ENCODE measurements around the gene DENND1B.

DNA sequence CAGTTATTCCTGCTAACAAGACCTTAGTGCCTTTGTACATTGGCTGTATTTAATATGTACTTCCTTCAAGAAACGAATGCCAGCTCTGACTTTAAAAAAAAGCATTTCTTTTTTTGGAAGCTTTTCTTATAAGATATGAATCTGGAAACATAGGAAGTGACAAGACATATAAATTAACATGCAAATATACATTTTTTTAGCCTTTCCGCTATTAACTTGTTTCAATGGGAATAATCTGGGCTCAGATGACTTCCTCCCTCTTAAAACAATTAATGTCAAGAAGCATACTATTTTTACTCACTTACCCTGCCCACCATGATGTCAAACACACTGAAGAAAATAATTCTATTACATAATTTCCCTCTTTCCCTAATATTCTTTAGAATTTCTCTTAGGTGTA is 1.4 kb downstream of the DENND1B start:
- TF ChIP-seq, protein P1, sequence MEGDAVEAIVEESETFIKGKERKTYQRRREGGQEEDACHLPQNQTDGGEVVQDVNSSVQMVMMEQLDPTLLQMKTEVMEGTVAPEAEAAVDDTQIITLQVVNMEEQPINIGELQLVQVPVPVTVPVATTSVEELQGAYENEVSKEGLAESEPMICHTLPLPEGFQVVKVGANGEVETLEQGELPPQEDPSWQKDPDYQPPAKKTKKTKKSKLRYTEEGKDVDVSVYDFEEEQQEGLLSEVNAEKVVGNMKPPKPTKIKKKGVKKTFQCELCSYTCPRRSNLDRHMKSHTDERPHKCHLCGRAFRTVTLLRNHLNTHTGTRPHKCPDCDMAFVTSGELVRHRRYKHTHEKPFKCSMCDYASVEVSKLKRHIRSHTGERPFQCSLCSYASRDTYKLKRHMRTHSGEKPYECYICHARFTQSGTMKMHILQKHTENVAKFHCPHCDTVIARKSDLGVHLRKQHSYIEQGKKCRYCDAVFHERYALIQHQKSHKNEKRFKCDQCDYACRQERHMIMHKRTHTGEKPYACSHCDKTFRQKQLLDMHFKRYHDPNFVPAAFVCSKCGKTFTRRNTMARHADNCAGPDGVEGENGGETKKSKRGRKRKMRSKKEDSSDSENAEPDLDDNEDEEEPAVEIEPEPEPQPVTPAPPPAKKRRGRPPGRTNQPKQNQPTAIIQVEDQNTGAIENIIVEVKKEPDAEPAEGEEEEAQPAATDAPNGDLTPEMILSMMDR (IDR thresholded peaks at IDR 0.05), result no peak
- TF ChIP-seq TAF1 (IDR thresholded peaks at IDR 0.05; ENCODE audit: borderline replicate concordance, low read depth, low read length) (no peak), EZH2phosphoT487 (IDR thresholded peaks at IDR 0.05; ENCODE audit: borderline replicate concordance, low read depth) (no peak), REST (IDR thresholded peaks at IDR 0.05; ENCODE audit: low read depth, low read length) (no peak), POLR2AphosphoS5 (IDR thresholded peaks at IDR 0.05; ENCODE audit: low read depth, low read length) (no peak), NRF1 (IDR thresholded peaks at IDR 0.05; ENCODE audit: low read depth, low read length) (no peak), RFX5 (IDR thresholded peaks at IDR 0.05; ENCODE audit: low read length) (no peak)
